HepG2 (cell line): ENCODE measurements around the gene KLHL36. TPM values are rescaled to one million over a fixed set of nuclear protein-coding genes. Genes with fewer than 3 reads are reported as not detected.

Experiments used
- ATAC-seq: fragments of 200-7000 bp; cut with Tn5 transposase; 3 replicates; pipeline ENCODE4 v1.9.1; 2020; ENCODE audit warnings: mild to moderate bottlenecking, moderate library complexity
- BruUV-seq: library from RNA; stranded (reverse); fragments of 400-500 nt; replicated peaks from 2 replicates; lab custom pipeline; 2021; lab: Mats Ljungman, UMichigan
- CTCF ChIA-PET: fragments of 300-600 bp; formaldehyde crosslinking; extraction: SDS; loops from one replicate; lab custom pipeline; 2021; ENCODE audit warnings: low total read pairs, inconsistent platforms, low intra/inter-chr PET ratio; lab: Yijun Ruan, JAX
- POLR2A ChIA-PET: fragments of 350-600 bp; sonication (Branson Sonifier 250); formaldehyde crosslinking; loops from one replicate; lab custom pipeline; 2020; ENCODE audit warnings: antibody characterized with exemption, inconsistent platforms; lab: Yijun Ruan, JAX
- DNase-seq: peaks from one replicate; pipeline ENCODE4 v3.0.0-alpha.2; 2015; ENCODE audit warnings: low spot score
- FAIRE-seq: peaks from 3 replicates; lab custom pipeline; 2011; peaks lifted over from hg19 to GRCh38; lab: Jason Lieb, UNC
- H2AFZ ChIP-seq: one replicate; pipeline ENCODE4 v1.6.1; 2011; ENCODE audit warnings: low read length, inconsistent platforms
- H3K27ac ChIP-seq: fragments of 300-600 bp; 3 replicates; pipeline ENCODE4 v1.8.0; 2011; ENCODE audit warnings: mixed run types, mild to moderate bottlenecking, mixed read lengths, low read length, inconsistent platforms; ENCODE audit not compliant: insufficient read depth; ENCODE audit errors: extremely low read length
- H3K27me3 ChIP-seq, 2 experiments: fragments of 200-600 bp in 1 of 2; 2 replicates in 1 of 2; 3 replicates in 1 of 2; pipeline versions ENCODE4 v1.6.0 to v1.8.0; 2011; ENCODE audit warnings: low read length in 2 of 2, mild to moderate bottlenecking in 2 of 2, moderate library complexity in 2 of 2, inconsistent platforms in 1 of 2; ENCODE audit not compliant: insufficient read depth in 2 of 2, control insufficient read depth in 1 of 2
- H3K36me3 ChIP-seq, 2 experiments: fragments of 200-600 bp in 1 of 2; replicated peaks in 1 of 2; 2 replicates in 1 of 2; 3 replicates in 1 of 2; pipeline versions ENCODE4 v1.5.1 to v1.8.0; 2011; ENCODE audit warnings: low read length in 2 of 2, inconsistent platforms in 1 of 2; ENCODE audit not compliant: insufficient read depth in 2 of 2, control insufficient read depth in 1 of 2
- H3K4me1 ChIP-seq: 2 replicates; pipeline ENCODE4 v1.5.1; 2012; ENCODE audit warnings: low read length, inconsistent platforms; ENCODE audit not compliant: insufficient read depth
- H3K4me2 ChIP-seq: 2 replicates; pipeline ENCODE4 v1.6.0; 2011; ENCODE audit warnings: low read depth, low read length, inconsistent platforms
- H3K4me3 ChIP-seq, 3 experiments: fragments of 200-600 bp in 1 of 3; sonication (generic), shearing (Covaris generic) in 1 of 3; replicated peaks in 1 of 3; 2 replicates each; pipeline ENCODE4 v1.5.1; 2011 to 2016; ENCODE audit warnings: low read length in 3 of 3, inconsistent platforms in 2 of 3, low read depth in 2 of 3, mild to moderate bottlenecking in 2 of 3, control low read depth in 1 of 3, mixed read lengths in 1 of 3; ENCODE audit not compliant: insufficient read depth in 1 of 3
- H3K79me2 ChIP-seq: one replicate; pipeline ENCODE4 v1.6.1; 2011; ENCODE audit warnings: low read length, inconsistent platforms; ENCODE audit not compliant: insufficient read depth
- H3K9ac ChIP-seq: 2 replicates; pipeline ENCODE4 v1.6.0; 2011; ENCODE audit warnings: mild to moderate bottlenecking, low read depth, low read length, inconsistent platforms; ENCODE audit not compliant: insufficient read depth
- H3K9me3 ChIP-seq: 2 replicates; pipeline ENCODE4 v1.5.1; 2012; ENCODE audit warnings: mild to moderate bottlenecking, low read length
- H4K20me1 ChIP-seq: 2 replicates; pipeline ENCODE4 v1.6.0; 2011; ENCODE audit warnings: inconsistent platforms, mild to moderate bottlenecking, low read length, moderate library complexity; ENCODE audit not compliant: insufficient read depth
- AKAP8 ChIP-seq: sonication (generic); formaldehyde crosslinking; IDR thresholded peaks from 2 replicates; pipeline ENCODE4 v1.5.1; 2020; ENCODE audit warnings: mild to moderate bottlenecking, missing genetic modification reagents
- CBX2 ChIP-seq, 2 experiments: fragments of 200-600 bp in 1 of 2; sonication (generic); formaldehyde crosslinking in 1 of 2; IDR thresholded peaks; 2 replicates each; pipeline versions ENCODE4 v1.7.0 to v1.8.1; 2018 to 2022; ENCODE audit warnings: low read depth in 2 of 2, low read length in 1 of 2, mild to moderate bottlenecking in 1 of 2, missing genetic modification reagents in 1 of 2
- MLLT10 ChIP-seq: sonication (generic); formaldehyde crosslinking; IDR thresholded peaks from 2 replicates; pipeline ENCODE4 v1.4.0; 2020; ENCODE audit warnings: missing genetic modification reagents
- RBAK ChIP-seq: sonication (generic); formaldehyde crosslinking; IDR thresholded peaks from 2 replicates; pipeline ENCODE4 v1.5.1; 2020; ENCODE audit warnings: mild to moderate bottlenecking, missing genetic modification reagents
- RNF2 ChIP-seq: fragments of 450-650 bp; conservative IDR thresholded peaks from 2 replicates; pipeline ENCODE4 v1.6.1; 2016; ENCODE audit warnings: low read depth
- ZNF329 ChIP-seq: sonication (generic); formaldehyde crosslinking; IDR thresholded peaks from 2 replicates; pipeline ENCODE4 v1.9.0; 2021; ENCODE audit warnings: low read depth, mild to moderate bottlenecking, missing genetic modification reagents
- ZNF570 ChIP-seq: sonication (generic); formaldehyde crosslinking; IDR thresholded peaks from 2 replicates; pipeline ENCODE4 v1.4.0; 2020; ENCODE audit warnings: mild to moderate bottlenecking, missing genetic modification reagents, borderline replicate concordance
- ZSCAN30 ChIP-seq: sonication (generic); formaldehyde crosslinking; IDR thresholded peaks from 2 replicates; pipeline ENCODE4 v1.5.0; 2020; ENCODE audit warnings: mild to moderate bottlenecking, missing genetic modification reagents
- WGBS: methylation state at CpG from one replicate; pipeline ENCODE4 v1.1.6; 2017; ENCODE audit warnings: low lambda C conversion rate; 5-methylcytosine and 5-hydroxymethylcytosine counted together
- in situ Hi-C: cut with HindIII; loops from 2 replicates; pipeline ENCODE4 v1.10.0; 2017; ENCODE audit warnings: low pct_unique_long_range_greater_than_20kb; ENCODE audit not compliant: extremely low pct_ligation_motif_present
- intact Hi-C: fragments of 100-400 bp; cut with micrococcal nuclease; formaldehyde crosslinking; loops from one replicate; pipeline ENCODE4 v1.10.0; 2022; ENCODE audit not compliant: unreplicated experiment
- polyA plus RNA-seq, 8 experiments: library from polyadenylated mRNA; depleted of rRNA in 3 of 8; stranded (reverse) in 7 of 8; unstranded in 1 of 8; fragments of >200 nt; fragmentation: Illumina TruSeq in 4 of 8; extraction: Trizol in 4 of 8; gene quantifications; 2 replicates each; pipeline versions ENCODE4 v1.2.1 to v1.2.3, GENCODE V29; 2011 to 2016; ENCODE audit warnings: low read depth in 4 of 8, missing spikeins in 1 of 8, mixed read lengths in 1 of 8; ENCODE audit not compliant: insufficient read depth in 1 of 8
- total RNA-seq, 5 experiments: library from RNA; depleted of rRNA; stranded (reverse); fragments of >200 nt; fragmentation: Illumina TruSeq; extraction: Trizol; gene quantifications; 2 replicates each; pipeline ENCODE4 v1.2.3, GENCODE V29; 2016; ENCODE audit warnings: low read depth in 1 of 5
- TF ChIP-seq, protein P1 (sequence below): sonication (generic); formaldehyde crosslinking; conservative IDR thresholded peaks from 2 replicates; pipeline ENCODE4 v1.8.1; 2023; ENCODE audit warnings: missing genetic modification reagents
- TF ChIP-seq, protein P2 (sequence below): sonication (generic); formaldehyde crosslinking; IDR thresholded peaks from 2 replicates; pipeline ENCODE4 v1.8.0; 2022; ENCODE audit warnings: missing genetic modification reagents, mild to moderate bottlenecking, inconsistent platforms, borderline replicate concordance

The KLHL36 gene
- total and polyA plus RNA-seq, 2 of the 13 experiments (the other 11 are each of a cell fraction or from before 2014, with no cell fraction given): 24.3 to 26.0 TPM

GRCh38 chr16:84684592-84684965 is 36.3 kb downstream of the KLHL36 start:
- POLR2A ChIA-PET: no interaction called here
- DNase-seq (no peak), FAIRE-seq (no peak), ATAC-seq (no peak)
- 55% methylated on average over 4 of the region's 4 CpGs for WGBS
- Histone ChIP-seq H3K4me3 (no peak overlapping the region), H3K9me3 (no peaks in the 10 kb centered on the region), H4K20me1 (no peaks in the 10 kb centered on the region), H2AFZ (no peak overlapping the region), H3K79me2 (no peaks in the 10 kb centered on the region), H3K4me2 (no peak overlapping the region), H3K9ac (no peak overlapping the region), H3K27ac (no peak overlapping the region), H3K36me3 (no peaks in the 10 kb centered on the region), H3K4me1 (peaks cover 9% of the 10 kb centered on the region; the same call in 1 of the 2 replicates), H3K27me3 (peaks cover 0 to 30% of the 10 kb centered on the region in 2 experiments; a peak in 3 of 5 replicates)
- CTCF ChIA-PET: no interaction called here
- TF ChIP-seq ZNF329 (peak; percentile 95), AKAP8 (CRISPR knock-in tag) (no peak)
- in situ Hi-C loops (no loop called here), intact Hi-C loops (no loop called here)
- no TSS peak for BruUV-seq

GRCh38 chr16:84685210-84685609 is 36.9 kb downstream of the KLHL36 start:
- intact Hi-C loops (no loop called here), in situ Hi-C loops (no loop called here)
- Histone ChIP-seq H3K36me3 (no peaks in the 10 kb centered on the region), H3K9me3 (no peaks in the 10 kb centered on the region), H2AFZ (no peak overlapping the region), H3K4me1 (peaks cover 15% of the 10 kb centered on the region), H3K27me3 (peaks cover 0 to 24% of the 10 kb centered on the region in 2 experiments; a peak in 3 of 5 replicates), H4K20me1 (no peaks in the 10 kb centered on the region), H3K79me2 (no peaks in the 10 kb centered on the region), H3K4me2 (no peak overlapping the region), H3K9ac (no peak overlapping the region), H3K4me3 (no peak overlapping the region), H3K27ac (no peak overlapping the region)
- ChIA-PET POLR2A (no interaction called here), CTCF (no interaction called here)
- FAIRE-seq: no peak
- no peak; the same call in 2 of the 3 replicates for ATAC-seq
- DNase-seq: no peak
- WGBS: 33% methylated on average over 8 of the region's 8 CpGs
- no TSS peak for BruUV-seq
- no peak for TF ChIP-seq RNF2
- TF ChIP-seq RBAK (CRISPR knock-in tag): no peak
- TF ChIP-seq ZNF570 (CRISPR knock-in tag): no peak
- TF ChIP-seq CBX2 (IDR thresholded peaks at IDR 0.05; ENCODE audit: low read depth, low read length): no peak
- TF ChIP-seq CBX2 (CRISPR knock-in tag; IDR thresholded peaks at IDR 0.05; ENCODE audit: low read depth): no peak
- TF ChIP-seq, protein P1, sequence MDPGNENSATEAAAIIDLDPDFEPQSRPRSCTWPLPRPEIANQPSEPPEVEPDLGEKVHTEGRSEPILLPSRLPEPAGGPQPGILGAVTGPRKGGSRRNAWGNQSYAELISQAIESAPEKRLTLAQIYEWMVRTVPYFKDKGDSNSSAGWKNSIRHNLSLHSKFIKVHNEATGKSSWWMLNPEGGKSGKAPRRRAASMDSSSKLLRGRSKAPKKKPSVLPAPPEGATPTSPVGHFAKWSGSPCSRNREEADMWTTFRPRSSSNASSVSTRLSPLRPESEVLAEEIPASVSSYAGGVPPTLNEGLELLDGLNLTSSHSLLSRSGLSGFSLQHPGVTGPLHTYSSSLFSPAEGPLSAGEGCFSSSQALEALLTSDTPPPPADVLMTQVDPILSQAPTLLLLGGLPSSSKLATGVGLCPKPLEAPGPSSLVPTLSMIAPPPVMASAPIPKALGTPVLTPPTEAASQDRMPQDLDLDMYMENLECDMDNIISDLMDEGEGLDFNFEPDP: no peak
- no peak for TF ChIP-seq ZSCAN30 (CRISPR knock-in tag)
- TF ChIP-seq MLLT10 (CRISPR knock-in tag): no peak
- TF ChIP-seq, protein P2, sequence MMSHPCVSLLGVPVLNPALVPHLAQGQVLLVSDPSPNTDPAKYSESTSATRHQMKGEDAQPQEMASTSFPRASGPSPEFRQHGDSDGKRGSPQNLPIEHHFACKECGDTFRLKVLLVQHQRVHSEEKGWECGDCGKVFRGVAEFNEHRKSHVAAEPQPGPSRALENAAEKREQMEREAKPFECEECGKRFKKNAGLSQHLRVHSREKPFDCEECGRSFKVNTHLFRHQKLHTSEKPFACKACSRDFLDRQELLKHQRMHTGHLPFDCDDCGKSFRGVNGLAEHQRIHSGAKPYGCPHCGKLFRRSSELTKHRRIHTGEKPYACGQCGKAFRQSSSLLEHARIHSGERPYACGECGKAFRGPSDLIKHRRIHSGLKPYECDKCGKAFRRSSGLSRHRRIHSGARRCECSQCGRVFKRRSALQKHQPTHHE: no peak
